ENCODE measurements around the gene MAML2.

Gene MAML2

DNA sequence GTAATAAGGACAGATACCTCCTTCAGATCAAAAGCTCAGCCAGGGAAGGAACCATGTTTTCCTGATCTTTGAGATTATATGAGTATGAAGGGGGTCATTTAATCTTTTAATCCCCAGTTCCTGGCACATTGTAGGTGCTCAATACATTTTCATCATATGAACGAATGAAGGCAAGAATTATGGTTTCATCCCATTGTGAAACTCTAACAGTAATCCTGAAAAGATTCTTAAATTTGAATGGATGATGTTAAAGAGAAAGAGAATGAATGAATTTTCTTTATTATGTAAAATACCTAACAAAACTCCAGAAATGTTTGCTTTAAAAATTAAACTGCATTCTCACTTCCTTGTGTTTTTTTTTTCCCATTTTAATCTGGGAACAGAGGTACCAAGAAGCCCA is 256.9 kb downstream of the MAML2 start:
- no peaks in the 10 kb centered on the region for H4K20me1 ChIP-seq (ENCODE audit: insufficient read depth, low read length)
- no peak for DNase-seq
- no peaks in the 10 kb centered on the region for H3K9me2 ChIP-seq (replicated peaks; ENCODE audit: insufficient read depth, low read length)
- no peaks in the 10 kb centered on the region for H3K27me3 ChIP-seq (replicated peaks; ENCODE audit: insufficient read depth, low read length)
- no peak overlapping the region for H3K4me3 ChIP-seq (ENCODE audit: low read length)
- H3K36me3 ChIP-seq (replicated peaks; ENCODE audit: insufficient read depth, low read length), result no peaks in the 10 kb centered on the region
- no peak overlapping the region for H2AFZ ChIP-seq (ENCODE audit: low read length)
- H3K9ac ChIP-seq (ENCODE audit: low read length), result no peak overlapping the region
- TF ChIP-seq EZH2 (optimal IDR thresholded peaks at IDR 0.05; ENCODE audit: low read depth, low read length) (no peak), EZH2phosphoT487 (IDR thresholded peaks at IDR 0.05; ENCODE audit: low read length) (no peak)
- TF ChIP-seq, protein P1, sequence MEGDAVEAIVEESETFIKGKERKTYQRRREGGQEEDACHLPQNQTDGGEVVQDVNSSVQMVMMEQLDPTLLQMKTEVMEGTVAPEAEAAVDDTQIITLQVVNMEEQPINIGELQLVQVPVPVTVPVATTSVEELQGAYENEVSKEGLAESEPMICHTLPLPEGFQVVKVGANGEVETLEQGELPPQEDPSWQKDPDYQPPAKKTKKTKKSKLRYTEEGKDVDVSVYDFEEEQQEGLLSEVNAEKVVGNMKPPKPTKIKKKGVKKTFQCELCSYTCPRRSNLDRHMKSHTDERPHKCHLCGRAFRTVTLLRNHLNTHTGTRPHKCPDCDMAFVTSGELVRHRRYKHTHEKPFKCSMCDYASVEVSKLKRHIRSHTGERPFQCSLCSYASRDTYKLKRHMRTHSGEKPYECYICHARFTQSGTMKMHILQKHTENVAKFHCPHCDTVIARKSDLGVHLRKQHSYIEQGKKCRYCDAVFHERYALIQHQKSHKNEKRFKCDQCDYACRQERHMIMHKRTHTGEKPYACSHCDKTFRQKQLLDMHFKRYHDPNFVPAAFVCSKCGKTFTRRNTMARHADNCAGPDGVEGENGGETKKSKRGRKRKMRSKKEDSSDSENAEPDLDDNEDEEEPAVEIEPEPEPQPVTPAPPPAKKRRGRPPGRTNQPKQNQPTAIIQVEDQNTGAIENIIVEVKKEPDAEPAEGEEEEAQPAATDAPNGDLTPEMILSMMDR (IDR thresholded peaks at IDR 0.05; ENCODE audit: low read length), result no peak
- H3K4me2 ChIP-seq (ENCODE audit: low read depth, low read length), result no peak overlapping the region
- H3K27ac ChIP-seq (ENCODE audit: low read length), result no peak overlapping the region
- no peaks in the 10 kb centered on the region for H3K9me3 ChIP-seq (replicated peaks; ENCODE audit: insufficient read depth, low read length)
- no peaks in the 10 kb centered on the region for H3F3A ChIP-seq (ENCODE audit: insufficient read depth, low read length)
- no peaks in the 10 kb centered on the region for H3K4me1 ChIP-seq (ENCODE audit: low read length)
- no peaks in the 10 kb centered on the region for H3K79me2 ChIP-seq (ENCODE audit: low read length)

DNA sequence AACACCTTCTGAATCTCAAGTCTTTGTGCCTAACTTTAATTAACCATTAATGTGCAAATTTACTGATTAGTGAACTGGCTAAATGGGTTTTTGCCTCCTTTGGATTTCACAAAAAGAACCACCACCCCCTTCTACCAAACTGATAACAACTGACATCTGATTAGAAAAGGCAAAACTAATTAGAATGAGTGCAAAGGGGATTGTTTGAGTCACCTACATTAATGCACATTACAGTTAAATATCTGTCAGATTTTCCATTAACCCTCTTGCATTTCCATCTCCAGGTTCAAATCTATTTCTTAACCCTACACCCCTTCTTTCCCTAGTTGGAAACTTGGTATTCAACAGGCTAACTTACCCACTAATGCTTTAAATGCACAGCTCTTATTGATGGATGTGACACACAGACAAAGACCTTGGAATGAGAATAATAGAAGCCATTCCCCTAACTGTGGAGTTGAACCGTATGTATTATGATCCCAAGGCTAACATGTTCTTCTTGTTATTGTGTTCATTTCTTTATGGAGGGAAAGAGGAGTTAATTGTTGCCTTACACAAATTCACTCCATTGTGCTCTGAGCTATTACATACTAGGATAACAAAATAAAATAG is 257.6 kb downstream of the MAML2 start:
- H3F3A ChIP-seq (ENCODE audit: insufficient read depth, low read length), result no peaks in the 10 kb centered on the region
- no peak overlapping the region for H3K4me3 ChIP-seq (ENCODE audit: low read length)
- no peak overlapping the region for H3K27ac ChIP-seq (ENCODE audit: low read length)
- TF ChIP-seq, protein P1 (IDR thresholded peaks at IDR 0.05; ENCODE audit: low read length), result no peak
- TF ChIP-seq EZH2 (optimal IDR thresholded peaks at IDR 0.05; ENCODE audit: low read depth, low read length) (no peak), EZH2phosphoT487 (IDR thresholded peaks at IDR 0.05; ENCODE audit: low read length) (no peak)
- no peaks in the 10 kb centered on the region for H3K9me3 ChIP-seq (replicated peaks; ENCODE audit: insufficient read depth, low read length)
- DNase-seq, result no peak
- H3K9ac ChIP-seq (ENCODE audit: low read length), result no peak overlapping the region
- no peaks in the 10 kb centered on the region for H3K9me2 ChIP-seq (replicated peaks; ENCODE audit: insufficient read depth, low read length)
- H2AFZ ChIP-seq (ENCODE audit: low read length), result no peak overlapping the region
- no peaks in the 10 kb centered on the region for H3K79me2 ChIP-seq (ENCODE audit: low read length)
- H3K4me1 ChIP-seq (ENCODE audit: low read length), result no peaks in the 10 kb centered on the region
- H3K4me2 ChIP-seq (ENCODE audit: low read depth, low read length), result no peak overlapping the region
- no peaks in the 10 kb centered on the region for H3K27me3 ChIP-seq (replicated peaks; ENCODE audit: insufficient read depth, low read length)
- no peaks in the 10 kb centered on the region for H4K20me1 ChIP-seq (ENCODE audit: insufficient read depth, low read length)
- no peaks in the 10 kb centered on the region for H3K36me3 ChIP-seq (replicated peaks; ENCODE audit: insufficient read depth, low read length)

DNA sequence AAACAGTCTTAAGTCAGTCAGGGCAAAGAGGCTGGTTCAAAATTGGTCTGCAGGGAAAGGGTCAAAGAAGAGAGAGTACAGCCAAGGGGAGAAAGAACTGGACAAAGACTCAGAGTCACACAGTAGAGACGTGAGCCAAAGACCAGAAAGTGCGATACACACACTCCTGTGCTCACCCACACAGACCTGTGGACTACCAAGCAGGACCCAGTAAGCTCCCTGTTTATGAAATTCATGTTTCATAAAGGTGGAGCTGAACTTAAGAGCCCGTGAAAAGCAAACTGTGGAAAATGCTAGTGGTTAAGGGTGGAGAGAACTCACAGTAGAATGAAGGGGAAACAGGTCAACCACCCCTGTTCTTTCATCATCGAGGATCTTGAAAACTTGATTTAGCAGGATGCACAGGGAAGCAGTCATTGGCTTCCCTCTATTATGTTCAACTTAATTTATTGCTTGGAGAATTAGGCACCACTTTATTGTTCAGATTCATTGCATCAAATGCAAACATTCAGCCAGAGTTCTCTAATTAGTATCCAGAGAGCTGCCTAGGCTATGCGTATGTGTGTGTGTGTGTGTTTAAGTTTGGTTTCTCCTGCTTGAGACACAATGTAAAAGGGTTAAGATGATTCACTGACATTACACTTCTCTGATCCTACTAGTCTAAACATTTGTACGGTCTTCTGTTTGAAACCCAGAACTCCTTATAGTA is 258.2 kb downstream of the MAML2 start:
- Histone ChIP-seq H3K4me3 (ENCODE audit: low read length) (no peak overlapping the region), H3K4me1 (ENCODE audit: low read length) (no peaks in the 10 kb centered on the region), H3K9me3 (replicated peaks; ENCODE audit: insufficient read depth, low read length) (no peaks in the 10 kb centered on the region), H3K4me2 (ENCODE audit: low read depth, low read length) (no peak overlapping the region), H2AFZ (ENCODE audit: low read length) (no peak overlapping the region), H3K27me3 (replicated peaks; ENCODE audit: insufficient read depth, low read length) (no peaks in the 10 kb centered on the region), H3F3A (ENCODE audit: insufficient read depth, low read length) (no peaks in the 10 kb centered on the region), H3K9me2 (replicated peaks; ENCODE audit: insufficient read depth, low read length) (no peaks in the 10 kb centered on the region), H3K36me3 (replicated peaks; ENCODE audit: insufficient read depth, low read length) (no peaks in the 10 kb centered on the region), H3K79me2 (ENCODE audit: low read length) (no peaks in the 10 kb centered on the region), H4K20me1 (ENCODE audit: insufficient read depth, low read length) (no peaks in the 10 kb centered on the region), H3K27ac (ENCODE audit: low read length) (no peak overlapping the region), H3K9ac (ENCODE audit: low read length) (no peak overlapping the region)
- DNase-seq, result no peak
- TF ChIP-seq, protein P1 (IDR thresholded peaks at IDR 0.05; ENCODE audit: low read length), result no peak
- TF ChIP-seq EZH2 (optimal IDR thresholded peaks at IDR 0.05; ENCODE audit: low read depth, low read length) (no peak), EZH2phosphoT487 (IDR thresholded peaks at IDR 0.05; ENCODE audit: low read length) (no peak)

Measured in MM.1S (cell line).